Trophoblast cell (in vitro differentiated cells and primary cell): ENCODE results near the gene TRAF5.
A peak's percentile ranks its signal among the peaks of the same experiment; 100 is the strongest.

Experiments used
- DNase-seq, 2 donors: peaks; one replicate each; pipeline ENCODE4 v3.0.0-alpha.2; 2016
- H2AFZ ChIP-seq: 2 replicates; pipeline ENCODE4 v1.6.1; 2013; ENCODE audit warnings: low read length, moderate library complexity, mild to moderate bottlenecking; ENCODE audit not compliant: insufficient read depth, poor library complexity
- H2AK5ac ChIP-seq: 2 replicates; pipeline ENCODE4 v1.6.1; 2013; ENCODE audit warnings: mild to moderate bottlenecking, low read length
- H2BK120ac ChIP-seq: 2 replicates; pipeline ENCODE4 v1.6.1; 2013; ENCODE audit warnings: low read length, mild to moderate bottlenecking, moderate library complexity; ENCODE audit not compliant: insufficient read depth, poor library complexity
- H2BK12ac ChIP-seq: 2 replicates; pipeline ENCODE4 v1.6.1; 2013; ENCODE audit warnings: mild to moderate bottlenecking, low read length, moderate library complexity
- H2BK5ac ChIP-seq: 2 replicates; pipeline ENCODE4 v1.6.1; 2013; ENCODE audit warnings: low read length, low read depth, moderate library complexity, mild to moderate bottlenecking; ENCODE audit not compliant: poor library complexity
- H3K14ac ChIP-seq: 2 replicates; pipeline ENCODE4 v1.6.1; 2013; ENCODE audit warnings: mild to moderate bottlenecking, low read length
- H3K18ac ChIP-seq: 2 replicates; pipeline ENCODE4 v1.6.1; 2013; ENCODE audit warnings: mild to moderate bottlenecking, low read length
- H3K23ac ChIP-seq: 2 replicates; pipeline ENCODE4 v1.6.1; 2013; ENCODE audit warnings: low read length
- H3K27ac ChIP-seq: 2 replicates; pipeline ENCODE4 v1.5.1; 2013; ENCODE audit warnings: low read depth, mild to moderate bottlenecking, inconsistent platforms, low read length, moderate library complexity
- H3K27me3 ChIP-seq: 2 replicates; pipeline ENCODE4 v1.6.1; 2013; ENCODE audit warnings: inconsistent platforms, mild to moderate bottlenecking, low read length, moderate library complexity; ENCODE audit not compliant: insufficient read depth
- H3K36me3 ChIP-seq, 2 experiments: 1 replicate in 1 of 2; 2 replicates in 1 of 2; pipeline ENCODE4 v1.6.1; 2013; ENCODE audit warnings: low read length in 2 of 2, mild to moderate bottlenecking in 2 of 2, moderate library complexity in 1 of 2; ENCODE audit not compliant: insufficient read depth in 2 of 2, control insufficient read depth in 1 of 2
- H3K4ac ChIP-seq: 2 replicates; pipeline ENCODE4 v1.6.1; 2013; ENCODE audit warnings: low read depth, mild to moderate bottlenecking, low read length, moderate library complexity
- H3K4me1 ChIP-seq, 2 experiments: 1 replicate in 1 of 2; 2 replicates in 1 of 2; pipeline ENCODE4 v1.6.1; 2013; ENCODE audit warnings: low read length in 2 of 2, mild to moderate bottlenecking in 2 of 2, moderate library complexity in 1 of 2; ENCODE audit not compliant: insufficient read depth in 2 of 2, control insufficient read depth in 1 of 2
- H3K4me2 ChIP-seq: 2 replicates; pipeline ENCODE4 v1.6.1; 2013; ENCODE audit warnings: inconsistent platforms, mild to moderate bottlenecking, low read length, moderate library complexity
- H3K4me3 ChIP-seq: 2 replicates; pipeline ENCODE4 v1.5.1; 2013; ENCODE audit warnings: mild to moderate bottlenecking, low read depth, low read length, inconsistent platforms
- H3K79me1 ChIP-seq: one replicate; pipeline ENCODE4 v1.6.1; 2013; ENCODE audit warnings: low read length
- H3K79me2 ChIP-seq: 2 replicates; pipeline ENCODE4 v1.6.1; 2013; ENCODE audit warnings: low read length, mild to moderate bottlenecking; ENCODE audit not compliant: control insufficient read depth, insufficient read depth, poor library complexity
- H3K9ac ChIP-seq: 2 replicates; pipeline ENCODE4 v1.6.1; 2013; ENCODE audit warnings: mild to moderate bottlenecking, low read length
- H3K9me3 ChIP-seq: 2 replicates; pipeline ENCODE4 v1.6.1; 2013; ENCODE audit warnings: low read depth, mild to moderate bottlenecking, control low read depth, inconsistent platforms, low read length; ENCODE audit not compliant: insufficient read depth
- H4K12ac ChIP-seq: 2 replicates; pipeline ENCODE4 v1.6.1; 2013; ENCODE audit warnings: low read depth, mild to moderate bottlenecking, low read length, moderate library complexity
- H4K8ac ChIP-seq: 2 replicates; pipeline ENCODE4 v1.6.1; 2013; ENCODE audit warnings: low read depth, mild to moderate bottlenecking, low read length, moderate library complexity
- H4K91ac ChIP-seq: one replicate; pipeline ENCODE4 v1.6.1; 2013; ENCODE audit warnings: low read depth, mild to moderate bottlenecking, low read length, moderate library complexity
- WGBS: extraction: QIAGEN DNeasy Blood & Tissue Kit; methylation state at CpG from one replicate; pipeline ENCODE4 v1.1.7; 2013; ENCODE audit warnings: missing lambda C conversion rate; ENCODE audit not compliant: insufficient read length, insufficient coverage; ENCODE audit errors: extremely low coverage; 5-methylcytosine and 5-hydroxymethylcytosine counted together

TRAF5 gene

DNA sequence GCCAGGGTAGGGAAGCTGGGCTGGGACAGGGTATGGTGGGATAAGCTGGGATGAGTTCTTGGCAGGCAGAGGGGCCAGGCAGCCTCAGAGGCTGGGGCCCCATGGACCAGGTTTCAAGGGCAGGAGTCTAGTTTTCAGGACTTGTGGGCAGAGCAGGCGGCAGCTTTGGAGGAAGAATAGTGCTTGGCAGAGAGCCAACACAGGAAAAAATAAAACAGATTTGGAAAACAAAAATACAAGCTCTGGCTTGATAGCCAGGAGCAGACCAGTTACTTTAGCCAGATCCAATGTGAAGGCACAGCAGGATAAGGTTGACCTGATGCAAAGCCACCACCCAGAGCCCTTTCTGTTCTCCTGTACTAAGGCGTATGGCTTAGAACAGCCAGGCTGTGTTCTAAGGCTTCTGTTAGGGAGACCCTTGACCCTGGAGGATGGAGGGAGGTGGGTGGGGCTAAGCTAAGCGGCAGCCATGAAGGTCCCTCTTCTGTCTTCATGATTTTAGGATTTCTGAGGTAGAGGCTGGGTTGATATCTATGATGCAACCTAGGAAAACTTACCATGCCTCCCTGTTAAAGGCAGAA lies 5.5 kb downstream of the TRAF5 start:
- Histone ChIP-seq H3K36me3 (no peaks in the 10 kb centered on the region), H4K8ac (no peak overlapping the region), H2AFZ (no peak overlapping the region), H2AK5ac (no peak overlapping the region), H3K4me1 (peaks cover 14 to 17% of the 10 kb centered on the region in 2 experiments), H3K27ac (no peak overlapping the region), H3K14ac (no peak overlapping the region), H3K9ac (no peak overlapping the region), H3K4me3 (no peak overlapping the region), H3K79me2 (peaks cover under 1% of the 10 kb centered on the region), H2BK5ac (no peak overlapping the region), H2BK12ac (no peak overlapping the region), H3K4ac (peak overlapping the region; percentile 32), H3K79me1 (peaks cover under 1% of the 10 kb centered on the region), H4K12ac (no peak overlapping the region), H3K4me2 (no peak overlapping the region), H4K91ac (no peak overlapping the region), H2BK120ac (no peak overlapping the region), H3K9me3 (no peaks in the 10 kb centered on the region), H3K18ac (no peak overlapping the region), H3K23ac (no peak overlapping the region), H3K27me3 (no peaks in the 10 kb centered on the region)
- no CpG with 5 or more reads among the region's 3 CpGs for WGBS
- DNase-seq = no peak

DNA sequence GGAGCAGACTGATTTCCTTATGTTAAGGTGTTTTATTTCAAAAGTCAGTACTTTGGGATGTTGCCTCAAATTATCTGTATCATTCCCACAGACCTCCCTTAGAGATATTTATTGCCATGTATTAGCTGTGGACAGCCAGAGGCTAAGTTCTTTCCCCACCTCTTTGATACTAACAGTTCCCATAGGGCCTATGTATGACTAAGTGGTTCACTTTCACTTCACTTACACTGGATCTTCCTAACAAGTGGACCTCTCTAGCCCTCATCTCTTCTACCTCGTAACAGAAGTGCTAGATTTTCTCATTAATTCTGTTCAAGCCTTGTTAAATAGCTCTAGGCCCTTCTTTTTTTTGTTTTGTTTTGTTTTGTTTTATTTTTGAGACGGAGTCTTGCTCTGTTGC lies 6.2 kb downstream of the TRAF5 start:
- H2AFZ ChIP-seq = no peak overlapping the region
- H4K8ac ChIP-seq = no peak overlapping the region
- H3K79me1 ChIP-seq = no peaks in the 10 kb centered on the region
- no CpG with 5 or more reads among the region's 2 CpGs for WGBS
- no peaks in the 10 kb centered on the region for H3K79me2 ChIP-seq
- no peaks in the 10 kb centered on the region for H3K36me3 ChIP-seq
- no peak overlapping the region for H4K91ac ChIP-seq
- H3K23ac ChIP-seq = no peak overlapping the region
- H3K9ac ChIP-seq = no peak overlapping the region
- no peak overlapping the region for H3K4ac ChIP-seq
- H3K14ac ChIP-seq = no peak overlapping the region
- H2BK120ac ChIP-seq = no peak overlapping the region
- no peaks in the 10 kb centered on the region for H3K27me3 ChIP-seq
- H3K4me2 ChIP-seq = no peak overlapping the region
- no peak overlapping the region for H3K18ac ChIP-seq
- H3K4me3 ChIP-seq = no peak overlapping the region
- H3K9me3 ChIP-seq = no peaks in the 10 kb centered on the region
- no peak overlapping the region for H2BK5ac ChIP-seq
- no peak overlapping the region for H2BK12ac ChIP-seq
- no peak overlapping the region for H4K12ac ChIP-seq
- no peak for DNase-seq
- peaks cover 9 to 17% of the 10 kb centered on the region in 2 experiments for H3K4me1 ChIP-seq
- no peak overlapping the region for H3K27ac ChIP-seq
- H2AK5ac ChIP-seq = no peak overlapping the region

DNA sequence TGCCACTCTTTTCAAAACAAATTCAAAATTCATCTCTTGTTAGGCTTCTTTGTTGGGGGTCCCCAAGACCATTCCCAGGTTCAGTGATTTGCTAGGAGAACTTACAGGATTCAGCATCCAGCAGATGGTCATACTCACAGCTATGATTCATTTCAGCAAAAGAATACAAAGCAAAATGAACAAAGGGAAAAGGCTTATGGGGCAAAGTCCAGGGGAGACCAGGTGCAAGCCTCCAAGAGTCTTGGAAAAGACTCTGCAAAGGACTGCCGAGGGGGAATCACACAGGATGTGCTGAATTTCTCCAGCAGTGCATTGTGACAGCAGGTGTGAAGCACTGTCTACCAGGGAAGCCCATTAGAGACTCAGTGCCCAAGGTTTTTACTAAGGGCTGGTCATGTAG lies 7.3 kb downstream of the TRAF5 start:
- no CpG with 5 or more reads among the region's 1 CpG for WGBS
- Histone ChIP-seq H3K9ac (no peak overlapping the region), H2BK5ac (no peak overlapping the region), H3K79me1 (no peaks in the 10 kb centered on the region), H2BK120ac (no peak overlapping the region), H2AK5ac (no peak overlapping the region), H3K4ac (no peak overlapping the region), H3K4me1 (peaks cover 9 to 17% of the 10 kb centered on the region in 2 experiments), H3K27me3 (no peaks in the 10 kb centered on the region), H3K4me3 (no peak overlapping the region), H3K4me2 (no peak overlapping the region), H3K14ac (no peak overlapping the region), H4K12ac (no peak overlapping the region), H2AFZ (no peak overlapping the region), H3K23ac (no peak overlapping the region), H3K9me3 (no peaks in the 10 kb centered on the region), H3K27ac (no peak overlapping the region), H4K91ac (no peak overlapping the region), H3K18ac (no peak overlapping the region), H3K36me3 (no peaks in the 10 kb centered on the region), H3K79me2 (no peaks in the 10 kb centered on the region), H2BK12ac (no peak overlapping the region), H4K8ac (no peak overlapping the region)
- DNase-seq = no peak

DNA sequence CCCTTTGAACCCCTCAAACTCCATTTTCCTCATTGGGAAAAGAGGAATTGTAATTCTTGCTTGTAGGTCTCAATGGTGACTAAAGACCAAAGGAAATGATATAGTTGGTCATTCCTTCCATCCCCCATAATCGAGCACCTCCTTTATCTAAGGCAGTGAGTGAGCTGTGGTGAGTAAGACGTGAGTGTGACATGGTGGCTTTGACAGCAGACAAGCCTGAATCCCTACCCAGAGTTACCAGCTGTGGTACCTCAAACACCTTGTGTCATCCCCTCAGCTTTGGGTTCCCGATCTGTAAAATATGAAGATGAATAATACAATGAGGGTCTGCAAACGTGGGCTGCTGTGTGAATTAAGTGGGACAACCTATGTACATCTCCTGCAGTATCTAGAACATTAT lies 8.4 kb downstream of the TRAF5 start:
- Histone ChIP-seq H2AFZ (no peak overlapping the region), H3K14ac (no peak overlapping the region), H3K4me1 (peaks cover 14 to 15% of the 10 kb centered on the region in 2 experiments), H3K79me2 (no peaks in the 10 kb centered on the region), H3K27ac (no peak overlapping the region), H3K79me1 (no peaks in the 10 kb centered on the region), H4K12ac (no peak overlapping the region), H2BK12ac (no peak overlapping the region), H4K8ac (no peak overlapping the region), H2BK5ac (no peak overlapping the region), H3K9ac (no peak overlapping the region), H4K91ac (no peak overlapping the region), H3K27me3 (no peaks in the 10 kb centered on the region), H3K4me2 (no peak overlapping the region), H2AK5ac (no peak overlapping the region), H2BK120ac (no peak overlapping the region), H3K4me3 (no peak overlapping the region), H3K4ac (no peak overlapping the region), H3K9me3 (no peaks in the 10 kb centered on the region), H3K18ac (no peak overlapping the region), H3K23ac (no peak overlapping the region), H3K36me3 (no peaks in the 10 kb centered on the region)
- no CpG with 5 or more reads among the region's 4 CpGs for WGBS
- DNase-seq = no peak
